Activated effector memory CD4-positive, alpha-beta T cell treated with anti-CD3 and anti-CD28 coated beads, Interleukin-2, amount 50 U/mL, for 16 hours (primary cell): ENCODE results near the gene AKAP6.

Experiments
- DNase-seq: peaks from one replicate; pipeline ENCODE4 v3.0.0-alpha.2; 2020

The AKAP6 gene

GRCh38 chr14:32329146-32329545, at the start of gene AKAP6:
Gene AKAP6, plus strand, starts transcription at chr14:32329298. Its CDS starts 104,196 bp downstream, at chr14:32433494.
- no peak for DNase-seq

GRCh38 chr14:32286602-32287001, 42.5 kb upstream of the AKAP6 start:
- DNase-seq = no peak

DNA sequence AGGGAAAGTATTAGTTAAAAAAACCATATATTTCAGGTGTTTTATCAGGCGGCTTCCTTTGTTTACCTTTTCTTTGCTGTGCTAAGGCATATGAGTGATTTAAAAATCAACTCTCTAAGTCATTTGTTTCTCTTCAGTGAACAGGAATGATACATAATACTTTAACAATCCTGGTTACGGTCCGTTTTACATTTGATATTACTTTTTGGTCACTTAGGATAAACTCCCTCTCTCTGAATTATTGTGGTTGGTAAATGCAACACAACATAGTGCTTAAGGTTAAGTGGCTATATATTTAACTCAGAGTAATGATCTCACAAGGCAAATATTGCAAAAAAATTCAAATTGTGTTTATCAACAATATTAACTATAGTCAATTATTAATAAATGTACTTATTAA, 32.7 kb upstream of the AKAP6 start:
- no peak for DNase-seq

DNA sequence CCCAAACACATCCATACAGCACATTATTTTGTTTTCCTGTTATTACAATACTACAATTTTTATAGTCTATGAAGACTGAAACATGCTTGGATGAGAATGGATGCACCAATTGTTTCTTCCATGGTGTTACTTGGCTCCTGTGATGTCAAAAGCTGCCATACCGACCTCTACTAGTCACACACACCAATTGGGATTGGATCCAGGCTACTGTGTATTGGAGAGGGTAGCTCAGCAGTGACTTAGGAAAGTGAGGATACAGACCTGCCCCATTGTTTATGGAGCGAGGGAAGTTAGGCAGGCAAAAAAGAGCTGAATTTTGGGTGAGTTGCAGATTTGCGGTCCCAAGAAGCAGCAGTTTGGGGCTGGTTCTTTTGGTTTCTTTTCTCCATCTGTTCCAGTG, 30.8 kb upstream of the AKAP6 start:
- no peak for DNase-seq

GRCh38 chr14:32300136-32300535, 29.0 kb upstream of the AKAP6 start:
- DNase-seq = no peak

DNA sequence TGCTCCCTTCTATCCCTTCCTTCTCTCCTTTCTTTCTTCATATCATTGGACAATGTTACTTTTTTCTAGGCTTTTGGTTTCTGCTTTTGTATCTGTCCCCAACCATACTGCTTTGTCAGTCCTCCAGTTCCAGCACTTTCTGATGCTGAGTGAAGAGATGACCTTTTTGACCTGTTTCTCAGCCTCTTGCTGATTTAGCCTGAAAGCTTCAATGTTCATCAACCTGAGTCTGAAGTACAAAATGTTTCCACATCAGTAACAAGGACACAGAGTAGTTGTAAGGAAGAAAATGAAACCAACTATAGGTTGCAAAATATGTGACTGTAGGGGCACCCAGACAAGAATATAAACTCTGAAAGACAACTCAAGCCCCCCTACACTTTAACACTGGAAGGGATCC, 25.2 kb upstream of the AKAP6 start:
- DNase-seq = no peak

- no peak for DNase-seq
Observed at GRCh38 chr14:32304296-32304695, 24.8 kb upstream of the AKAP6 start.

- DNase-seq = no peak
Observed at GRCh38 chr14:32306549-32306948, 22.5 kb upstream of the AKAP6 start.

DNA sequence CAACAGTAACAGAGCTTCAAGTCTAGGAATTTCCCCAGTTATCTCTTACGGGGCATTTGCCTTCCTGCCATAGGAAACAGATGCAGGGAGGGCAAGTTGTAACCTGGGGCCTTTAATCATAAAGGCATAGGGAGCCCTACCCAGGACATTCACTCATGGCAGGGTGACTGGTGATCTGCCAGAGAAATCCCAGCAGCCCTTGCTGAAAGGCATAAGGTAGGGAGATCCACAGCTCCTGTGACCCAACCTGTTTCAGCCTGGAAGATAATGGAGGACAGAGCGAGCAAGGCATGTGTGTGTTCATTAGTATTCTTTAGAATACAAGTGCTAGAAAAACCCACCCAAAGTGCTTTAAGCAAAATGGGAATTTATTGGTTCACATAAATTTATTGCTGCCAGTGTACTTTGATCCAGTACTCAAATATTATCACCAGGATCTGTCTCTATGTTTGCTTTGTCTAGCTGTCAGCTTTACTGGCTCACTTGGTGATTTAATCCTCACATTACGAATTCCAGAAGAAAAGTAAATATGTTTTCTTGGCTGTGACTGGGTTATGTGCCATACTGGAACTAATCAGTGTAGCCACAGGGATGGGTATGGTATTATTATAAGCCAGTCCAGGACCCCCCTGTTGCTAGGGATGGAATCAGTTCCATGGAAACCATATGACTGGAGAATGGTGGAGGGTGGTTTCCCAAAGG, 21.1 kb upstream of the AKAP6 start:
- DNase-seq = no peak

DNA sequence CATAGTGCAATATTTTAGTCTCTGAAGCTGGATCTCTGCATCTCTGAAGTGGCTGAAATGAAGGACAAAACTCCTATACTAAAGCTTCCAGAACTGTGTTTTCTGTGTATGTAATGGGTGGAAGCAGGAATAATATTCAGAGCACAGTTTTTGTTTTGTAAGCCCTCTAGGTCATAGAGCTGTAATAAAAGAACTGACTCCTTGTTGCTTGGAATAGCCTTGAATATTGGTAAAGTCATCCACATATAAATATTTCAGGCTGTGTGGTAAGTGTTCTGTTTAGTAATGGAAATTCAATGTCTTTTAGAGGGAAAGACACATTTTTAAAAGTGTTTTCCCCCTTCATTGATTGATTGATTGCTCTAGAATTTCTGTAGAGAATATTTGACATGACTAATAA, 18.2 kb upstream of the AKAP6 start:
- no peak for DNase-seq

DNA sequence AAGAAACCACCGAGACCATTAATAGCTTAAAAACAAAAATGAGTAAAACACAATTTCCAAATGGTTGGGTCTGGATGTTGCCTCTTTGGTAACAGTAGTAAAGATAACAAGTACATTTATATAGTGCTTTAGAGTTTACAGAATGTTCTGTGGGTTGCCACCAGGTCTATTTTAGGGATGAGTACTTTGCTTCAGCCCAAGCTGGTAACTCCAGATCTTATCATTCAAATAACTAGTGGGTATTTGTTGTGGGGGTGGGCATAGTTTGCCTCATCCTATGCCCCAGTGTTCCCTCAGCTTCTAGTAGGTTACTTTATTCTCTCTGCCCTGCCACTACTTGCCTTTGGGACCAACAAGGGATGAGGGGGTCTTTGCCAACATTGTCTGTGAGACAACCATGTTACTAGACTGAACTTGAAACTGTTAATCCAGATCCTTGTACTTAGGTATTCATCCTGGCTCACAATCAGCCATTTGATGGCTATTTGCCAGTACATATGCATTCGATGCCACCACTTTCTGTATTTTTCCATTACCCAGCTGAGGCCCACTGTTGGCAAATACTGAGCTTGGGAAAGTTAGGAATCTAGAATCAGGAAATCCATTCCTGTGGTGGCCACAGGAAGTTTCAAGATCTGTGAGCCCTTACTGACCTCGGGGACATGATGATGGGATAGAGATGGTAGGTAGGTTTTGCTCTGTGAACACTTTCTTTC, 17.6 kb upstream of the AKAP6 start:
- no peak for DNase-seq

- DNase-seq = no peak
Observed at GRCh38 chr14:32312010-32312331, 17.1 kb upstream of the AKAP6 start.

DNA sequence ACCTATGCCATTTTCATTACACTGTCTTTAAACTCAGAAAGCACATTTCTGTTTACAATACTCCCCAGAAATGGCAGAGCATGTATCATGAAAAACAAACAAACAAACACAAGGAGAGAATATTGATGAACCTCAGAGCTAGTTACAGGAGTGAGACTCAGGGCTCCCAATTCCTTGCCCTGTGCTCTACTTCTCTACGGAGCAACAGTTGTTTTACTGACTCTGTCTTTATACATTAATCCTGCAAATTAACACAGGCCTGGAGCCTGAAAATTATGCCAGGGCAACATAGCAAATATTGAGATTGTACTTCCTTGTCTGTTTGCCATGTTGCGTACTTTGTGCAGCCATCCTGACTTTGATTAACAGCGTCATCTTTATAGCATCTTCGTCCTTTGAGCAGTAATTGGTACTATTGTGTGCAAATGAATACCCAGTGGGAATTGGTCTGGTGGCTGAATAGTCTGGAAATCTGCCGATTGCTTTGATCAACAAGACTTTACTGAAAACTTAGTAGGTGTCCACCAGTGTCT, 15.2 kb upstream of the AKAP6 start:
- no peak for DNase-seq

DNA sequence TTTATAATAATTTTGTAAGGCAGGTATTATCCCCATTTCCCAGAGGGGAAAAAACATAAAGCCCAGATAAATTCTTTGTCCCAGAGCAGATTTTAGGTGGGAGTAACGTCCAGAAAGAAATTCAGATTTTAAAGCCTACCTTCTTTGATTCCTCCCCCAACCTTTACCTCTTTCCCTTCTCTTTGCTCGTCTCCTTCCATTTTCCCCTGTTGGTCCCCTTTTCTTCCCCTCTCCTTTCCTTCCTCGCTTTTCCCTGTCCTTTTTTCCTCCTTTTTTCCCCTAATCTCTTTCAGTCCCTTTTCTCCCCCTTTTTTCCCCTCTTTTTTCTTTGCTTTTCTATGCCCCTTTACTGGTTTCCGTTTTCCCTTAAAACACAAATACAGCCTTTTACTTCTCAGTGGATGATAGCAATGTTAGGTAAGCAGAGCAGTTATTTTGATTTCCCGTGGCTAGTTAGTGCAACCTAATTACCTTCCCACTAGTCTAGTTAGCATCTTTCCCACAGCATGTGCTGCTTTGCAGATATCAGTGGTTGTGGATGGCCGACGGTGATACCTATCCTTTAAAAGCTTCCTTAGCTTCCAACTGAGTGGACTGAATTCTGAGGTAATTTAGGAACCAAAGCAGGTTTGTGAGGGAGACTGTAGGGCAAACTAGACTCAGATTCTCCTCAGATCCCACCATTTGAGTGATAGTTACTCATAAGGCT, 10.9 kb upstream of the AKAP6 start:
- no peak for DNase-seq

- DNase-seq = no peak
Observed at GRCh38 chr14:32319368-32320049, 9.6 kb upstream of the AKAP6 start.

GRCh38 chr14:32324601-32325000, 4.5 kb upstream of the AKAP6 start:
- DNase-seq = no peak

DNA sequence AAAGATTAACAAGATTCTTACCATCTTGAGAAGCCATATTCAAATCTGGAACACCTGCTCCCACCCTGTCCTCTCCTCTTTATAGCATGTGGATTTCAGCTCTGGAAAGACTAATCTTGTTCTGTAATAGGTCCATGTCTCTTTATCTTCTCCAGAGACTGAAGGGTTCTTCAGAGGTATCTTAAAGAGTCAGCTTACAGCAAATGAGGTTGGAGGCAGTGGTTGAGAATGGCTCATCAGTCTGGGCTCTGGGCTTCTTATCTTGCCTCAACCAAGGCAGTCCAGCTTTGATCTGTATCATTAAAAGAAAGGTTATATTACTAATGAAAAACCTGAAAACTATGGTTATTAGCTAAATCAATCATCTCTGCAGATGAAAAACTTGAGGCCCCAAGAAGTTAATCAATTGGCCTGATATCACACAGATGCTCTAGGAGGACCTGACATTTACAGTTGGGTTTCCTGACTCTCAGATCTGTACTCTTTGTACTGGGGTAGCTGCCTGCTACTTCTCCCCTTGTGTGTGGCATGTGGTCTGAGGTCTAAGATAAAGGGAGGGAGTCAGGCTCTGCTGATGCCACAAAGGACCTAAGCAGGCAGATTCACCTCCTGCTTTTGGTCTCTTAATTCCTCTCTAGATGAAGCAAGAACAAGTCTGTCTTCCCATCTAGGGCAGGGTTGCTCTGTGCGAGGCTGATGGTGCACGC, 1.7 kb upstream of the AKAP6 start:
- DNase-seq = no peak

GRCh38 chr14:32329690-32330285, 690 bp downstream of the AKAP6 start:
- no peak for DNase-seq

DNA sequence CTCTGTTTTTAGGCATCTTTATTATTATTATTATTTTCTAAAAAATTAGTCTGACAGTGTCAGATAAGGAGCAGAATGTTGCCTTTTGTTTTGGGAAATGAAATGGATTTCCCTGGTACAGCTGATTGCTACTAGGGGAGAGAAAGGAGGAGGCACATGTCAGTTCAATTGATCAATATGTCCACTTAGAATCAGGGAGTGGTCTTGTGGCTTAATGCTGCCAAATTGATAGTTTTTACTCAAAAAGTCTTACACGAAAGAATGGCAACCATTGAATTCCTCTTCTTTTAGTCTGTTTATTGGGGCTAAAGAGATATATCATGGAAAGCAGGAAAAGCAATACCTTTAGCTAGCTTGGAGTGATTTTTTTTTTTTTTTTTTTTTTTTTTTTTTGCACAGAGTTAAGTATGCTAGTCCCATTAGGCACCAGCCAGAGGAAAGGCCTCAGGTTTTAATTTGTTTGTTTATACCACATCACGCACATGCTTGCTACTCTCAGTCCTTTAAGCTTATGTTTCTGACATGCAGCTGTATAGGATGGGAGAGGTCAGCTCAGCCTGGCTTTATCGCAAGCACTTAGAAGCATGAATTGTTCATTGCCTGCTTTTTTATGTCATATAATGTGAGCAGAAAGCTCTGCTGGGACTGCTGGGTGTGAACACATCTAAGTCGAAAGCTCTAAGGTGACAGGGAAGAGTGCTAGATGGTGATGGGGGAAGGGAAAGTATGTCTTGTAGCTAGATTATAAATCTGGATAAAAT, 1.4 kb downstream of the AKAP6 start:
- DNase-seq = no peak

GRCh38 chr14:32331206-32331605, 2.1 kb downstream of the AKAP6 start:
- DNase-seq = no peak
